Neutrophil (primary cell): ENCODE data around the gene HMGCLL1.

Source experiments
- H3K27ac ChIP-seq: fragments of 200-600 bp; sonication (generic); 2 replicates; pipeline ENCODE4 v1.5.1; 2016; ENCODE audit warnings: mild to moderate bottlenecking, moderate library complexity
- H3K27me3 ChIP-seq: fragments of 200-600 bp; sonication (generic); 2 replicates; pipeline ENCODE4 v1.6.0; 2016; ENCODE audit warnings: mild to moderate bottlenecking
- H3K36me3 ChIP-seq: fragments of 200-600 bp; sonication (generic); 2 replicates; pipeline ENCODE4 v1.5.1; 2017
- H3K4me1 ChIP-seq, 2 experiments: fragments of 200-600 bp in 1 of 2; sonication (generic) in 1 of 2; 1 replicate in 1 of 2; 2 replicates in 1 of 2; pipeline versions ENCODE4 v1.5.1 to v1.6.1; 2013 to 2016; ENCODE audit warnings: low read depth in 1 of 2, low read length in 1 of 2, mild to moderate bottlenecking in 1 of 2, moderate library complexity in 1 of 2; ENCODE audit not compliant: control insufficient read depth in 1 of 2, insufficient read depth in 1 of 2
- H3K4me3 ChIP-seq, 2 experiments: fragments of 200-600 bp in 1 of 2; sonication (generic) in 1 of 2; 1 replicate in 1 of 2; 2 replicates in 1 of 2; pipeline ENCODE4 v1.5.1; 2013 to 2016; ENCODE audit warnings: low read depth in 1 of 2, low read length in 1 of 2, mild to moderate bottlenecking in 1 of 2, moderate library complexity in 1 of 2
- H3K9me3 ChIP-seq: fragments of 200-600 bp; sonication (generic); 2 replicates; pipeline ENCODE4 v1.5.1; 2016
- TF ChIP-seq, protein P1 (sequence below): fragments of 200-600 bp; sonication (generic); IDR thresholded peaks from 2 replicates; pipeline ENCODE4 v1.5.1; 2016; ENCODE audit warnings: antibody characterized with exemption

HMGCLL1 gene

GRCh38 chr6:55569638-55570037 lies 9.4 kb downstream of the HMGCLL1 start:
- Histone ChIP-seq H3K27ac (no peak overlapping the region), H3K36me3 (no peaks in the 10 kb centered on the region), H3K4me1 (no peaks in the 10 kb centered on the region), H3K27me3 (no peaks in the 10 kb centered on the region), H3K4me3 (no peak overlapping the region), H3K9me3 (no peaks in the 10 kb centered on the region)
- TF ChIP-seq, protein P1, sequence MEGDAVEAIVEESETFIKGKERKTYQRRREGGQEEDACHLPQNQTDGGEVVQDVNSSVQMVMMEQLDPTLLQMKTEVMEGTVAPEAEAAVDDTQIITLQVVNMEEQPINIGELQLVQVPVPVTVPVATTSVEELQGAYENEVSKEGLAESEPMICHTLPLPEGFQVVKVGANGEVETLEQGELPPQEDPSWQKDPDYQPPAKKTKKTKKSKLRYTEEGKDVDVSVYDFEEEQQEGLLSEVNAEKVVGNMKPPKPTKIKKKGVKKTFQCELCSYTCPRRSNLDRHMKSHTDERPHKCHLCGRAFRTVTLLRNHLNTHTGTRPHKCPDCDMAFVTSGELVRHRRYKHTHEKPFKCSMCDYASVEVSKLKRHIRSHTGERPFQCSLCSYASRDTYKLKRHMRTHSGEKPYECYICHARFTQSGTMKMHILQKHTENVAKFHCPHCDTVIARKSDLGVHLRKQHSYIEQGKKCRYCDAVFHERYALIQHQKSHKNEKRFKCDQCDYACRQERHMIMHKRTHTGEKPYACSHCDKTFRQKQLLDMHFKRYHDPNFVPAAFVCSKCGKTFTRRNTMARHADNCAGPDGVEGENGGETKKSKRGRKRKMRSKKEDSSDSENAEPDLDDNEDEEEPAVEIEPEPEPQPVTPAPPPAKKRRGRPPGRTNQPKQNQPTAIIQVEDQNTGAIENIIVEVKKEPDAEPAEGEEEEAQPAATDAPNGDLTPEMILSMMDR: no peak

DNA sequence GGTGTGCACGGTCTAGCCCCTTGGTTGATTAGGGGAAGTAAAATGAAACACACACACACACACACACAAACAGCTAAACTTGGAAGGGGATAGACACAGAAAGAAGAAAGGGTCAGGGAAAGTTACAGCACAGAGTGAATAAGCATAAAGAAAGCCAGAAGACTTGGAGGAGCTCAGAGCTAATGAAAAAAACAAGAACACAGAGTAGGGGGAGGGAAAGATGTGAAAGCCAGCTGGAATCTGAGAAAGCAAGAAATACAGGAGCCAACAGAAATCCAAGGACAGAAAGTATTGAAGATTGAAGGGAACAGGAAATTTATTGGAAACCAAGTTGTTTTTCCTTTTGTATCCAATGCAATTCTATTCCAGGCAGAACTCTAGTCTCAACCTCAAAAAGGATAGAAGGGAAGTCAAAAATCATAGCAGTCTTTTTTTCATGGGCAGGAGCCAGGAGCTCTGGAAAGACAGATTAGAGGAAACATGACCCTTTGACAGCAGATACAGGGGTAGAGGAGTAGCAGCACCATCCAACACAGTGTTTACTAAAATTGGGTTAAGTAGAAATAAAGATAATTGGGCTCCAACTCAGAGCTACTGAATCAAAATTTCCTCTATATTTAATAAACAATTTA lies 10.1 kb downstream of the HMGCLL1 start:
- TF ChIP-seq, protein P1: no peak
- H3K36me3 ChIP-seq: no peaks in the 10 kb centered on the region
- no peaks in the 10 kb centered on the region for H3K27me3 ChIP-seq

GRCh38 chr6:55567558-55567957 lies 11.4 kb downstream of the HMGCLL1 start:
- Histone ChIP-seq H3K27me3 (no peaks in the 10 kb centered on the region), H3K4me3 (no peak overlapping the region), H3K4me1 (no peaks in the 10 kb centered on the region), H3K27ac (no peak overlapping the region), H3K9me3 (no peaks in the 10 kb centered on the region), H3K36me3 (no peaks in the 10 kb centered on the region)
- TF ChIP-seq, protein P1: no peak

More for the DNA sequence above, 10.1 kb downstream of the HMGCLL1 start:
- no peaks in the 10 kb centered on the region for H3K4me1 ChIP-seq
- no peak overlapping the region for H3K4me3 ChIP-seq
- H3K9me3 ChIP-seq: no peaks in the 10 kb centered on the region
- H3K27ac ChIP-seq: no peak overlapping the region

DNA sequence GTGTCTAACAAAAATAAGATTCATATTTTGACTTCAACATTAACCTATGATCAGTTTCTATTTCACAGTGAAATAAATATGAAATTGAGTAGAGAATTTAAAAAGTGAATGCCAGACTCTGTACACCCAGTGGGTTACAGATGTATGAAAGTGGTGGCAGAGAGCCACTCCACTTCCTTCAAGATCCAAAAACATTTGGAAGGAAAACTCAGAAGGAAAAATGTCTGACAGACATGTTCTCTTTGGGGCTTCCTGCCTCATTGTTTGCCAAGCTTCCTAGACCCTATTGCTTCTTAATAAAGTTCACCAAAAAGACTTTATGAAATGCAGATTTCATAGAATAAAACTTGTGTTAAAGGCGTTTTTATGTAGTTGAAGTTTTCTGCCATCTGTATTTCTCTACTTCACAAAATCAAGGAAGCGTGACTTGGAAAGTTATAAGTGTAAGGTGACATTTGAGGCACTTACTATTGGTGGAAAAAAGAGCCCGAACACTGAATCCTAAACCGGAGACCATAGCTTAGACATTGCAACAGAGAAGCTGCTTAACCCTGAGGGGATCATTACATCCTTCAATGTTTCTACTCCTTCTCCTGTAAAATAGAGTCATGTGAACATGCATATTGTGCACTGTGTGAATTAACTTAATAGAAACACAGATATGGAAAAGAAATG lies 12.8 kb downstream of the HMGCLL1 start:
- no peaks in the 10 kb centered on the region for H3K36me3 ChIP-seq
- no peak overlapping the region for H3K27ac ChIP-seq

DNA sequence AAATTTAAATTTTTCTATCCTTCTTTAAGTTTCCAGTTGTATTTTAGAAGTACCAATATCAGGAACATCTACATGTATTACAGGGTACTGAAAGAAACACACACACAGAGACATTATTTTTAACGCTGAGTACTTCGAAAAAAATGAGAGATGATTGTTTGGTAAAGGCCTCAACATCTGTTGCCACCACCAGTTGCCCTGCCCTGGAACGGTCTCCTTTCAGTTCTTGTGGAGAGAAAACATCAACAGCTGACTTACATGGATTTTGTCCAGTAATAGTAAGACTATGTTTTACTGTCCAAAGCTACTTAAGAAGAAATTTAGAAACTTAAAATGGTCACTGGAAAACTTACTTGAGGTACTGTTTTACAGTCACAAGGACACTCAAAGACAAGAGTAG lies 16.7 kb downstream of the HMGCLL1 start:
- no peaks in the 10 kb centered on the region for H3K9me3 ChIP-seq
- no peaks in the 10 kb centered on the region for H3K36me3 ChIP-seq
- H3K27ac ChIP-seq: no peak overlapping the region
- H3K4me3 ChIP-seq: no peak overlapping the region
- H3K27me3 ChIP-seq: no peaks in the 10 kb centered on the region
- TF ChIP-seq, protein P1: no peak
- no peaks in the 10 kb centered on the region for H3K4me1 ChIP-seq

More for the DNA sequence above, 12.8 kb downstream of the HMGCLL1 start:
- Histone ChIP-seq H3K27me3 (no peaks in the 10 kb centered on the region), H3K4me1 (no peaks in the 10 kb centered on the region), H3K9me3 (no peaks in the 10 kb centered on the region), H3K4me3 (no peak overlapping the region)
- TF ChIP-seq, protein P1: no peak
